GM18907 (cell line): Measurements from ENCODE around the gene XAGE3.
"Not testable (repeated sequence)": the region's sequence is repeated elsewhere in the genome, so short reads cannot be mapped to it uniquely, and the experiment has no call there.

Source experiments
- ATAC-seq: cut with Tn5 transposase; IDR thresholded peaks from one replicate; pipeline ENCODE4 v1.9.1; 2021; ENCODE audit warnings: mild to moderate bottlenecking, moderate library complexity; ENCODE audit not compliant: unreplicated experiment

Gene XAGE3, protein sequence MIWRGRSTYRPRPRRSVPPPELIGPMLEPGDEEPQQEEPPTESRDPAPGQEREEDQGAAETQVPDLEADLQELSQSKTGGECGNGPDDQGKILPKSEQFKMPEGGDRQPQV

DNA sequence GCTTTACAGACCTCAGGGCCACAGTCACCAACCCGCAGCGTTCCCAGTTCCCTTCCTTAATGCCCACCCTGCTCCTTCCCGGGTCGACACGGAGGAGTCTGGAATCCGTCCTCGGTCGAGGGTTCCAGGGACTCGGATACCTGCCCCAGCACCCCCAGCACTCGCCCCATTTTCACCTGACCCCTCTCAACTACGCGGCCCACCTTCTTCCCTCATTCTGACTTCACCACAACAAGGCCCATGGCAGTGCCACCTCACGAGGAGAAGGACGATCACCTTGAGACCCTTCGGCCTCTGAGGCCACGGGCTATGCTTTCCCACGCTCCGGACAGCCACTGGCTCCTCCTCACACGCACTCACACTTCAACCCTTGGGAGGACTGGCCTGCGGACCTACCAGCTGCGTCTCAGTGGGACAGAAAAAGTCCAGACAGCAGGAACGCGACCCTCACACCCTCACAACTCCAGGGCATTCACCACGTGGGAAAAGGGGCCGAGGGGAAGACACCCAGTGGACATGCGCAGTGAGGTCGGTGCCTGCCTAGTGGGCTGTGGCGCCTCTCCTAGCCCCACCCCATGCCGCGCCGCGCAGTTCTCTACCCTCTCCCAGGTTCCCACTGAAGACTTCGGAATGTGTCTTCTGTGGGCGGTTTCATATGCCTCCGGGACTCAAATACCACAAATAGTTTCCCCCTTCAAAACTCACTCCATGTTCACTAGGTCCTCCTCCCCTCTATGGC lies at the start of gene XAGE3:
Gene XAGE3, minus strand, starts transcription at position 474 of the 739 bp plus-strand sequence. CDS start 950 bp downstream, outside the sequence.
- no peak for ATAC-seq

DNA sequence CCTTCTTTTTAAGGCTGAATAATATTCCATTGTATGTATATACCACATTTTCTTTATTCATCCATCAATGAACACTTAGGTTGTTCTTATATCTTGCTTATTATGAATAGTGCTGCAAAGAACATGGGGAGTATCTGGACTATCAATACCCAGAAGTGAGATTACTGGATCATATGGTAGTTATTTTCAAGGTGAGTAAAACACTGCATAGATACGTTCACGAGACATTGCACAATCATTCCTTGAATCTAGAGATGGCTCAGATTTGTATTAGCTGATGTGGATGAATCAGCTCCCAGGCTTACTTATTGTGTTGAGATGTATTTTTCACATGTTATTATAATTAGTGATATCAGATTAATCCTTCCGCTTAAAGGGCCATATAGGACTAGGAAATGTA lies 46.8 kb upstream of the XAGE3 start:
- ATAC-seq, result not testable (repeated sequence)

GRCh38 chrX:52913681-52914080 lies 45.8 kb upstream of the XAGE3 start:
- ATAC-seq, result not testable (repeated sequence)

GRCh38 chrX:52909313-52909969 lies 41.6 kb upstream of the XAGE3 start:
- ATAC-seq, result not testable (repeated sequence)

DNA sequence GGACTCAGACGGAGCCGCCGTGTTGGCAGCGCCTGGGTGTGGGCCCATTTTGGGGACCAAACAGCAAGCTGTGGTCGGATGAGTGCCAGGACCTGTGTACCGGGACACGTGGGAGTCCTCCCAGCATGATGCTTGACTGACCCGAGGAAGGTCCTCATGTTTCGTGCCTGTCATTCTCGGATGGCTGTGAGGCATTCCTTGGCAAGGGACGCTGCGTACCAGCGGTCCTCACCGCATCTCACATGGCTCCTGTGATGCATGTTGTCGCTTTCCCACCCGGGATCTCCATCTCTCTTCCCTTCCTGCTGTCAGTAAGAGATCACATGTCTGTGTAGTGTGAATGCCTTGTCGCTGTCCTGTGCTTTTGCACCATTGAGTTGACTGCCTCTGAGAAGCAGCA lies 40.0 kb upstream of the XAGE3 start:
- ATAC-seq, result not testable (repeated sequence)

GRCh38 chrX:52907137-52907536 lies 39.3 kb upstream of the XAGE3 start:
- not testable (repeated sequence) for ATAC-seq

- ATAC-seq, result not testable (repeated sequence)
Measured at GRCh38 chrX:52906072-52906471, 38.2 kb upstream of the XAGE3 start.

DNA sequence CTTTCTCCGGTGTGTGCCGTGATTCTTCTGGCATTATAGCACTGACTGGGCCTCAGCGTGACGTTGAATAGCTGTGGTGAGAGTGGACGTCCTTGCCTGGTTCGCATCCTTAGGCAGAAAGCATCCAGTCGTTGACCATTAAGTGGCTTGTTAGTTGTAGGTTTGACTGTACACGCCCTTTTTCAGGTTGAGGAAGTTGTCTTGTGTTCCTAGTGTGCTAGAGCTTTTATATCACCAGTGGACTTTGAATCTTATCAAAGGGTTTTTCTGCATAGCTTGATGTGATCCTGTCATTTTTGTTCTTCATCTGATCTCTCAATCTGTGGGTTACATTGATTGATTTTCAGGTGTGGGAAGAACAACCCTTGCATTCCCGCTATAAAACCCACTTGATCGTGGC lies 37.6 kb upstream of the XAGE3 start:
- not testable (repeated sequence) for ATAC-seq

GRCh38 chrX:52896855-52897709 lies 29.2 kb upstream of the XAGE3 start, which contains the start of gene FAM156B:
FAM156B (plus strand) TSS chrX:52897330; CDS start chrX:52907226, 9,896 bp downstream.
- peak; percentile 85 for ATAC-seq

- ATAC-seq, result peak; percentile 29
Measured at GRCh38 chrX:52896438-52896837, 28.6 kb upstream of the XAGE3 start.

DNA sequence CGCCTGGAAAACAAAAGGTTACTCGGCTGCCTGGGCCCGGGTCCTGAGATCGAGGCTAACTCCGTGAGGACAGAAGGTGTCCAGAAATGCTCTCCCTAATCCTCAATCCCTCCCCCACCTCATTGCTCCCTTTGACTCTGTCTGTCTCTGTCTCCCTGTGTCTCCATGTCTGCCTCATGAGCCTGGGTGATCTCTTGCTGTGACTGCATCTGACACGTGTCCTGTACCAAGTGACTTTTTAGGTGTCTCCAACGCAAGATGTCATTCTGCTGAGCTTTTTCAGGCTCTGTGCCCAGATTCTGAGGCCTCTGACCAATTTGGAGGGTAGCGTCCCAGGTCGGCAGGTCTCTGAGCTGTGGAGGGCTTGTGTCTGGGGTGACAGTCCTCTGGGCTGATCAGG lies 20.2 kb upstream of the XAGE3 start:
- not testable (repeated sequence) for ATAC-seq

GRCh38 chrX:52887459-52887858 lies 19.6 kb upstream of the XAGE3 start:
- not testable (repeated sequence) for ATAC-seq

GRCh38 chrX:52876386-52876785 lies 8.5 kb upstream of the XAGE3 start:
- ATAC-seq, result not testable (repeated sequence)

DNA sequence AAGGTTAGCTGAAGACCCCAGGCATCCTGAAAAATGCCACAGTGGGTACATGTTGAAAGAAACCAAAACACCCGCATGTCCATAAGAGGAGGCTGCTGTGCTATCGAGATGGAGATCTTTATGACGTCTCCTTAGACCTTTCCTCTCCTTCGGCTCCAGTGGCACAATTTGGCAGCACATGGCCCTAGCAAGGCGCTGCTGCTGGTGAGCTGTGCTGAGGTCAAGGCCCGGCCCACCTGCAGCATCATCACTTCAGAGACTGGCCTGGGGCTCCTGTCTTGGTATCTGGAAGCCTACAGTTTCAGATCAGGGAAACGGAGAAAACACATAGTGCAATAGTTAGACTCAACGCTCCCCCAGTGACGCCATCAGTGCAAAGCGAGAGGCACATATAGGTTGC lies 7.6 kb upstream of the XAGE3 start:
- ATAC-seq, result not testable (repeated sequence)

GRCh38 chrX:52874661-52875060 lies 6.8 kb upstream of the XAGE3 start:
- no peak for ATAC-seq

GRCh38 chrX:52873825-52874224 lies 5.9 kb upstream of the XAGE3 start:
- not testable (repeated sequence) for ATAC-seq

DNA sequence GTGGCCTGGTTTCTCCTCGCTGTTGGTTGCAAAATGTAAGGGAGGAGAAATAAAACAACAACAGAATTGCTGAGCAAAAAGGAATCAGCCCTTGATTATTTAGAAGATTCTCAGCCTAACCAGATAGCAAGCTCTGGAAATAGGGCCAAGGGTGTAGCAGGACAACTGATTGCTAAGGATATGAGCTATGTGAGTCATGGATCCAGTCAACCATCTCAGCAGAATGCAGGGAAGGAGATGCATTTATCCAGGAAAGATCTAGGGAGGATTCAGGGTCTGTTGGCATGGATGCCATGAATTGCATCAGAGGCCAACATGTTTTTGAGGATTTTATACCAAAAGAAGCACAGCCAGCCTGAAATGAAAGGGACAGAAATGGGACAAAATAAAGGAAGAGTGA lies 2.2 kb upstream of the XAGE3 start:
- ATAC-seq, result no peak

GRCh38 chrX:52865343-52865998 lies 2.4 kb downstream of the XAGE3 start:
- no peak for ATAC-seq

DNA sequence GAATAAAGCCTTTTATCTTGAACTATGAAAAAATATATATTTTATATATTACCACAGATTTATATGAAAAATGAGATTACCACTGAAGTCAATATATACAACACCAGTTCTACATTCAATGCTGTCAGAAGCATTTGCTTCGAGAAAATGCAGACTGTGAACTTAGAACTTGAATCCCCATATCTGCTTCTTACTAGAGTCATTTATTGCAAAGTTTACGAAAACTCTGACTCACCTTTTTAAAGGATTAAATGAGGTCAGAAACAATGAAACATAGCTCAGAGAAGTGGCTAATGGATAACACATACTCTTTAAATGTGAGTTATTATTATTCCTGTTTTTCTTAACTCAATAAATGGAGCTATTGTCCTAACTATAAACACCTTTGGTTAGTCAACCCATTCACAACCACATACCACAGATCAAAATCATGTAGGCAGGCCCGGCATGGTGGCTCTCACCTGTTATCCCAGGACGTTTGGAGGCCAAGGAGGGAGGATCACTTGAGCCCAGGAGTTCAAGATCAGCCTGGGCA lies 10.8 kb downstream of the XAGE3 start:
- ATAC-seq, result not testable (repeated sequence)
